Measurements from ENCODE around the gene FCHO1.

Gene FCHO1

DNA sequence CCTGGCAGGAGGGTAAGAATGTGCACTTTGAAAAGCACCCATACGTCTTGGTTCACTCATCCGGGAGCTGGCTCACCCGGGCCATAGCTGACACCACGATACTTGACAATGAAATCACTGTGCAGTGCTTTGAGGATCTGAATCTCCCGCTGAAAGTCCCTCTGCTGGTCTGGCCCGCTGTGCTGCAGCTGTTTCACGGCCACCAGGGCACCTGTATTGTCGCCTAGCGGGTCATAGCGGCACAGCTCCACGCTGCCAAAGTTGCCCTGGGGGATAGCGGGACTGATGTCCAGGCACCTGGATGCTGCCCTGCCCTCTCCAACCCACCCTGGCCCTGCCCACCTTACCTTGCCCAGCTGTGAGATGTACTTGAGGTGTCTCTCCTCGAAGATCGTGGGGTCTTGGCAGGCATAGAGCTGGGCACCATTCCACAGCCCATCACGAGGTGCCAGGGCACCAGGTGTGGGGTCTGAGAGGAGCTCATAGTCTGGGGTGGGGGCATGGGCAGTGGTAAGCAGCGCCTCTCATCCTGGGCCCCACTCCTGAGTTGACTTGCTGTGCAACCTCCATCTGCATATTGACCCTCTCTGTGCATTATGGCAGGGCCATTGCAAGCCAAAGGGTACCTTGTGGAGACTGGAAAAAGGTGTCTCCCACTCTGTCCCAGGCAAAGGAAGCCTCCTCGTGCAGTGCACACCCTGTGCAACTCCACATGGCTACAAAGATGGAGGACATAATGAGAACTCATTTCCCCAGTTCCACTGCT lies 81.3 kb downstream of the FCHO1 start:
- no peak for DNase-seq

DNA sequence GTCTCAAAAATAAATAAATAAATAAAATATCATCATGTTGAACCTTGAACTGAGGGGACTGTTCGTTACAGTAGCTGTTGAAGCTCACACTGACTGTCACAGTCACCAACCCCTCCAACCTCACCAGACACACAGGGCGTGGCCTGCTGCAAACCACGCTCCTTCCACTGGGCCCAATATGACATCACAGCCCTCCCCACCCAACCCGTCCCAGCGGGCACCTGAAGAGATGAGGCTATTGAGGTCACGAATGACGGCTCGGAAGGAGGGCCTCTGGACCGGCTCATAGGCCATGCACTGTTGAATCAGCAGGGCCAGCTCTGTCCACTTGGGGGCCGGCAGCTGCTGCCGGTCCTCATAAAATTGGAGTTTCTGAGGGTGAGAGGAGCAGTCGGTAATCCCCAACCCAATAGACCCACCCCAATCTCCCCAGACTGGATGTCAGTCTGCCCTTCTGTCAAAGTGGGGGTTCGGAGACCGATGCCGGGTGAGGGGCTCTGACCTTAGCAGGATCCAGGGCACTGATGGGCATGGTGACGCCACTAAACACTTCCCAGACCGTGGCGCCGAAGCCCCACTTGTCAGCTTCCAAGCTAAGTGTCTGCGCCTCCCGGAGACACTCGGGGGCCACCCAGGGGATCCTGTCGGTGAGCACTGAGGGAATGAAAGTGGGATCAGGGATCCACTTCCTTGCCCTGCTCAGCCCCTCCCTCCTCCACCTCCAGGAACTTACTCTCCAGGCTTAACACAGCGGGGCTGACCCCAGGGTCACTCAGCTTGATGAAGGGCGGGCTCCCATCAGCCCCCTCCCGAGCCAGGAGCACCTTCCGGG lies 83.3 kb downstream of the FCHO1 start:
- DNase-seq = peak; percentile 43

DNA sequence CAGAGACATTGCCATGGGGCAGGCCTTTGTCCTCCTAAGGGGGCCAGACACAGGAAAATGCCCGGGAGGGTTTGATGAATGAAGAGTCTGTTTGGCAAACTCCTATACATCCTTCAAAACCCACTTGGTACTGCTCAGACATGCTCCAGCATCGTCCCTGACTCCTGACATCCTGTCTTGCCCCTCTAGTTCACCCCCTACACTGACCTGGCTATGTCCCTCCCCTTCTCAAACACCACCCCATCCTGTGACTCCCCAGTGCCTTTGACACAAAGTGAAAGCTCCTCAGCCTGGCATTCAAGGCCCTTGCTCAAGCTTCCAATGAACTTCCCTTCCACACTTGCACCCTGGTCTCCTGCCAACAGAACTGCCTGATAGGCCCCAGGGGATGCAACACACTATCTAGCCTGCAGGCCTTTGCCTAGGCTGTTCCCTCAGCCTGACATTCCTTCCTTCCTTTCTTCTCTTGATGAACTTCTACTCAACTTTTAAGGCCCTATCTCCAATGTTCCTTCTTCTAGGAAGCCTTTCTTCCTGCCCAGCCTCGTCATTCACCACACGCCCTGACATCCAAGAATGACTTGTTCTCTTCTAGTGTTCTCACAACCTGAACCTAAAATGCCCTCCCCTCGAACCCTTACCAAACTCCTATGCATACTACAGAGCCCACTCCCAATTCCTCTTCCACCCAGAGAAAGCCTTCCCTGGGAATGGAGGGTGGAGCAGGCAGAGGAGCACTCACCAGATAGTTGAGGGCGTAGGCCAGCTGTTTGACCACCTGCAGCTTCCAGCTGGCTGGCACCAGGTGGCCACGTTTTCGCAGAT lies 84.1 kb downstream of the FCHO1 start:
- no peak for DNase-seq

DNA sequence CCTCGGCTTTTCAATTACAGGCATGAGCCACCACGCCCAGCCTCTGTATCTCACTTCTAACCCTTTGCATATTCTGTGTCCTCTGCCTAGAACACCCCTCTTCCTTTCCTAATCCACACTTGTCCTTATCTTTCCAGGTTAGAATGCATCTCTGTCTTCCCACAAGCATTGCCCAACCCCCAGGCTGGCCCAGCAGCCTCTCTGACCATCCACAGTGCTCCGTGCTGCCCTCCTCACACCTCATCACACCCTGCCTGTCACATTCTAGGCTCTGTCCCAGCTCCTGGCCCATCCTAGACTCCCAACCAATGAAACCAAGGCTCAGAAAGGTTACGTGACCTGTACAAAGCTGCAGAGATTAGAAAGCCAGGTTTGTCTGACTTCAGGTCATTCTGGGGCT lies 85.3 kb downstream of the FCHO1 start:
- DNase-seq = no peak

DNA sequence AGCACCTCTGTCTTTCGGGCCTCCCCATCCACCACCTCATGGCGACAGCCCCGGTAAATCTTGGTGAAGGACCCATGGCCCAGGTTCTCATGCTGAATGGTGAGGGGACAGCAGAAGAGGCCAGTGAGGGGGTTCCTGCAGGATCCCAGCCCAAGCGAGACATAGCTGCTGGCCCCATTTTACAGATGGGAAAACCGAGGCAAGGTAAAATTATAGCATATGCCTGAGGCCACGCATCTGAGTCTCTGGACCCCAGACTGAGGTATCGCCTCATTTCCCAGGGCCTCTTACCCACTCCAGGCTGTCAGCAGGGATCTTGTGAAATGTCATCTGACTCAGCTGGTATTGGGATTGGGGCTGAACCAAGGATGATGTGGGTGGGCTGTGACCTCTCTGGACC lies 86.7 kb downstream of the FCHO1 start:
- no peak for DNase-seq
